PFSK-1 (cell line): ENCODE data around the gene TSPYL2.

Experiments
- FOXP2 ChIP-seq: optimal IDR thresholded peaks from 2 replicates; pipeline ENCODE3; 2011; ENCODE audit warnings: borderline replicate concordance, control low read depth, inconsistent platforms; ENCODE audit not compliant: insufficient read depth; ENCODE audit errors: extremely low read length, extremely low read depth
- POLR2AphosphoS5 ChIP-seq: IDR thresholded peaks from 2 replicates; pipeline ENCODE4 v1.6.1; 2012; ENCODE audit warnings: low read depth, mild to moderate bottlenecking, control low read depth, low read length, moderate library complexity
- SIN3A ChIP-seq: IDR thresholded peaks from 2 replicates; pipeline ENCODE4 v1.6.1; 2012; ENCODE audit warnings: mild to moderate bottlenecking, low read length, moderate library complexity, borderline replicate concordance; ENCODE audit not compliant: insufficient read depth
- TAF1 ChIP-seq: IDR thresholded peaks from 2 replicates; pipeline ENCODE4 v1.6.1; 2012; ENCODE audit warnings: low read length, control low read depth, borderline replicate concordance; ENCODE audit not compliant: insufficient read depth
- TF ChIP-seq, protein P1 (sequence below), 2 experiments: IDR thresholded peaks; 2 replicates each; pipeline versions ENCODE4 v1.6.1 to v1.8.0; 2011 to 2012; ENCODE audit warnings: low read depth in 2 of 2, low read length in 2 of 2, control low read depth in 1 of 2, inconsistent platforms in 1 of 2, mild to moderate bottlenecking in 1 of 2, moderate library complexity in 1 of 2; ENCODE audit not compliant: insufficient read depth in 1 of 2

- TF ChIP-seq, protein P1, sequence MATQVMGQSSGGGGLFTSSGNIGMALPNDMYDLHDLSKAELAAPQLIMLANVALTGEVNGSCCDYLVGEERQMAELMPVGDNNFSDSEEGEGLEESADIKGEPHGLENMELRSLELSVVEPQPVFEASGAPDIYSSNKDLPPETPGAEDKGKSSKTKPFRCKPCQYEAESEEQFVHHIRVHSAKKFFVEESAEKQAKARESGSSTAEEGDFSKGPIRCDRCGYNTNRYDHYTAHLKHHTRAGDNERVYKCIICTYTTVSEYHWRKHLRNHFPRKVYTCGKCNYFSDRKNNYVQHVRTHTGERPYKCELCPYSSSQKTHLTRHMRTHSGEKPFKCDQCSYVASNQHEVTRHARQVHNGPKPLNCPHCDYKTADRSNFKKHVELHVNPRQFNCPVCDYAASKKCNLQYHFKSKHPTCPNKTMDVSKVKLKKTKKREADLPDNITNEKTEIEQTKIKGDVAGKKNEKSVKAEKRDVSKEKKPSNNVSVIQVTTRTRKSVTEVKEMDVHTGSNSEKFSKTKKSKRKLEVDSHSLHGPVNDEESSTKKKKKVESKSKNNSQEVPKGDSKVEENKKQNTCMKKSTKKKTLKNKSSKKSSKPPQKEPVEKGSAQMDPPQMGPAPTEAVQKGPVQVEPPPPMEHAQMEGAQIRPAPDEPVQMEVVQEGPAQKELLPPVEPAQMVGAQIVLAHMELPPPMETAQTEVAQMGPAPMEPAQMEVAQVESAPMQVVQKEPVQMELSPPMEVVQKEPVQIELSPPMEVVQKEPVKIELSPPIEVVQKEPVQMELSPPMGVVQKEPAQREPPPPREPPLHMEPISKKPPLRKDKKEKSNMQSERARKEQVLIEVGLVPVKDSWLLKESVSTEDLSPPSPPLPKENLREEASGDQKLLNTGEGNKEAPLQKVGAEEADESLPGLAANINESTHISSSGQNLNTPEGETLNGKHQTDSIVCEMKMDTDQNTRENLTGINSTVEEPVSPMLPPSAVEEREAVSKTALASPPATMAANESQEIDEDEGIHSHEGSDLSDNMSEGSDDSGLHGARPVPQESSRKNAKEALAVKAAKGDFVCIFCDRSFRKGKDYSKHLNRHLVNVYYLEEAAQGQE (IDR thresholded peaks at IDR 0.05; ENCODE audit: insufficient read depth in 1 of 2, low read depth in 2 of 2, low read length in 2 of 2) = no peak
- TF ChIP-seq POLR2AphosphoS5 (no peak), TAF1 (no peak), FOXP2 (no peak), SIN3A (no peak)
These were observed 7.8 kb downstream of the TSPYL2 start for GRCh38 chrX:53089925-53090324.
